ENCODE data around the gene ADAT1. TPM values are rescaled to one million over a fixed set of nuclear protein-coding genes. Genes with fewer than 3 reads are reported as not detected.

ADAT1 gene
- total RNA-seq, 4 donors from 2014 or later, result 32.5 to 57.7 (median 51.3) TPM

GRCh38 chr16:75566758-75567255 lies 56.3 kb downstream of the ADAT1 start:
- ATAC-seq (ENCODE audit: low FRiP score) (peak; percentile 15), DNase-seq (ENCODE audit: low spot score) (no peak)
- TF ChIP-seq, protein P1, sequence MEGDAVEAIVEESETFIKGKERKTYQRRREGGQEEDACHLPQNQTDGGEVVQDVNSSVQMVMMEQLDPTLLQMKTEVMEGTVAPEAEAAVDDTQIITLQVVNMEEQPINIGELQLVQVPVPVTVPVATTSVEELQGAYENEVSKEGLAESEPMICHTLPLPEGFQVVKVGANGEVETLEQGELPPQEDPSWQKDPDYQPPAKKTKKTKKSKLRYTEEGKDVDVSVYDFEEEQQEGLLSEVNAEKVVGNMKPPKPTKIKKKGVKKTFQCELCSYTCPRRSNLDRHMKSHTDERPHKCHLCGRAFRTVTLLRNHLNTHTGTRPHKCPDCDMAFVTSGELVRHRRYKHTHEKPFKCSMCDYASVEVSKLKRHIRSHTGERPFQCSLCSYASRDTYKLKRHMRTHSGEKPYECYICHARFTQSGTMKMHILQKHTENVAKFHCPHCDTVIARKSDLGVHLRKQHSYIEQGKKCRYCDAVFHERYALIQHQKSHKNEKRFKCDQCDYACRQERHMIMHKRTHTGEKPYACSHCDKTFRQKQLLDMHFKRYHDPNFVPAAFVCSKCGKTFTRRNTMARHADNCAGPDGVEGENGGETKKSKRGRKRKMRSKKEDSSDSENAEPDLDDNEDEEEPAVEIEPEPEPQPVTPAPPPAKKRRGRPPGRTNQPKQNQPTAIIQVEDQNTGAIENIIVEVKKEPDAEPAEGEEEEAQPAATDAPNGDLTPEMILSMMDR (IDR thresholded peaks at IDR 0.05), result no peak

GRCh38 chr16:75566040-75566757 lies 56.9 kb downstream of the ADAT1 start, which contains the start of gene GABARAPL2:
TSS of gene GABARAPL2 (plus strand) at chr16:75566379. CDS start at chr16:75566487, 108 bp downstream.
- TF ChIP-seq, protein P1 (IDR thresholded peaks at IDR 0.05), result no peak
- DNase-seq (ENCODE audit: low spot score) (peak; percentile 69), ATAC-seq (ENCODE audit: low FRiP score) (peak; percentile 89)

GRCh38 chr16:75565640-75566039 lies 57.4 kb downstream of the ADAT1 start:
- TF ChIP-seq, protein P1 (IDR thresholded peaks at IDR 0.05), result no peak
- ATAC-seq (ENCODE audit: low FRiP score), result peak; percentile 5
- no peak for DNase-seq (ENCODE audit: low spot score)

- ATAC-seq (ENCODE audit: low FRiP score) (no peak), DNase-seq (ENCODE audit: low spot score) (no peak)
- TF ChIP-seq, protein P1 (IDR thresholded peaks at IDR 0.05), result no peak
These were observed 63.3 kb downstream of the ADAT1 start for GRCh38 chr16:75559564-75560372.

DNA sequence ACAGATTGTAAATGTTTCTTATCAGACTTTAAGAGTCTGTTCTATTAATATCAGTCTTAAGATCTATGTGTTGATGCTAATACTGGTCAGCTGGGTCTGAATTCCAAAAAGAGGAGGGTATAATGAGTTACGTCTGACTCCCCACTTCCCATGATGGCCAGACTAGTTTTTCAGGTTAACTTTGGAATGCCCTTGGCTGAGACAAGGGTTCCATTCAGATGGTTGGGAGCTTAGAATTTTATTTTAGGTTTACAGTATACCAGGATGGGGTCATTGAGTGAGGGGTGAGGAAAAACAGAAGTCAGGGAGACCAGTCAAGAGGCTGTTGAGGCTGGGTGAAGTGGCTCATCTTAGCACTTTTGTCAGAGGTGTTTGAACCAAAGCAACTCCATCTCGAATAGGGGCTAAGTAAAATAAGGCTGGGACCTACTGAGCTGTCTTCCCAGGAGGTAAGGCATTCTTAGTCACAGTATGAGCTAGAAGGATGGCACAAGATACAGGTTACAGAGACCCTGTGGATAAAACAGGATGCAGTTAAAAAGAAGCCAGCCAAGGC lies 64.2 kb downstream of the ADAT1 start:
- no peak for ATAC-seq (ENCODE audit: low FRiP score)

GRCh38 chr16:75556431-75556950 lies 66.6 kb downstream of the ADAT1 start:
- DNase-seq (ENCODE audit: low spot score) (no peak), ATAC-seq (ENCODE audit: low FRiP score) (no peak)
- TF ChIP-seq, protein P1 (IDR thresholded peaks at IDR 0.05), result no peak

More for the DNA sequence above, 64.2 kb downstream of the ADAT1 start:
- TF ChIP-seq, protein P1 (IDR thresholded peaks at IDR 0.05), result no peak
- DNase-seq (ENCODE audit: low spot score), result no peak

Measured in omental fat pad (tissue), 4 donors.